ENCODE data around the gene MAGEA2.
"Not testable (repeated sequence)": the region's sequence is repeated elsewhere in the genome, so short reads cannot be mapped to it uniquely, and the experiment has no call there.

Gene MAGEA2

DNA sequence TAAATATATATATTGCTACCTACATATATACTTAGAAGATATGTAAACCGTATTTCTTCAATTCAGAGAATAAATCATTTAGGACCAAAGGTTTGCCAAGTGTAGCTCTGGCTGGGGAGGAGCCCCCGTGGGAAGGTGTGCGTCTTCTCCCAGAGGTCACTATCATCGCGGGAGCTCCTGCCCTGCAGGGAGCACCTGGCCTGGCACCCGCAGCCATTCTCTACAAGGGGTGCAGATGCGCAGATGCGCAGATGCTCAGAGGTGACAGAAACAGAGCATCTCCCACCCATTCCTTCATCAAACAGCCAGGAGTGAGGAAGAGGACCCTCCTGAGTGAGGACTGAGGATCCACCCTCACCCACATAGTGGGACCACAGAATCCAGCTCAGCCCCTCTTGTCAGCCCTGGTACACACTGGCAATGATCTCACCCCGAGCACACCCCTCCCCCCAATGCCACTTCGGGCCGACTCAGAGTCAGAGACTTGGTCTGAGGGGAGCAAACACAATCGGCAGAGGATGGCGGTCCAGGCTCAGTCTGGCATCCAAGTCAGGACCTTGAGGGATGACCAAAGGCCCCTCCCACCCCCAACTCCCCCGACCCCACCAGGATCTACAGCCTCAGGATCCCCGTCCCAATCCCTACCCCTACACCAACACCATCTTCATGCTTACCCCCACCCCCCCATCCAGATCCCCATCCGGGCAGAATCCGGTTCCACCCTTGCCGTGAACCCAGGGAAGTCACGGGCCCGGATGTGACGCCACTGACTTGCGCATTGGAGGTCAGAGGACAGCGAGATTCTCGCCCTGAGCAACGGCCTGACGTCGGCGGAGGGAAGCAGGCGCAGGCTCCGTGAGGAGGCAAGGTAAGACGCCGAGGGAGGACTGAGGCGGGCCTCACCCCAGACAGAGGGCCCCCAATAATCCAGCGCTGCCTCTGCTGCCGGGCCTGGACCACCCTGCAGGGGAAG is 39.5 kb downstream of the MAGEA2 start, which contains the start of gene MAGEA2B:
Gene MAGEA2B, plus strand, starts transcription at position 814 of the 973 bp plus-strand sequence. CDS start 2,479 bp downstream, outside the sequence.
- in situ Hi-C loops (cut with MboI; ENCODE audit: low pct_unique_long_range_greater_than_20kb, low sequenced_read_pairs); DNase-seq: not testable (repeated sequence)

- in situ Hi-C loops (cut with MboI; ENCODE audit: low pct_unique_long_range_greater_than_20kb, low sequenced_read_pairs) = not testable (repeated sequence)
These were observed 40.4 kb downstream of the MAGEA2 start for GRCh38 chrX:152713195-152713594.

DNA sequence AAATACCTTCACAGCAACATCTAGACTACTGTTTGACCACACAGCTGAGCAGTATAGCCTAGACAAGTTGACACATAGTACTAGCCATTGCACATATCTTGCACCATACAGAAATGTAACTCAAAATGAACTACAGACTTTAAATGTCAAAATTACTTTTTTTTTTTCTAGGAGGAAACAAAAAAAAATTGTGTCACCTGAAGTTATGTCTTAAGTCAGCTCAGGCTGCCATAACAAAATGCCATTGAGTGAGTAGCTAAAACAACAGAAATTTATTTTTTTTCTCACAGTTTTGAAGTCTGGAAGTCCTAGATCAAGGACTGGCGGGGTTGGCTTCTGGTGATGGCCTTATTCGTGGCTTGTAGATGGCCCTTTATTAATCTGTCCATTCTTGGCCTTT is 44.5 kb downstream of the MAGEA2 start, which contains the start of gene CSAG2:
Gene CSAG2, minus strand, starts transcription at position 101 of the 400 bp plus-strand sequence. CDS start 161 bp downstream, outside the sequence.
- DNase-seq; in situ Hi-C loops (cut with MboI; ENCODE audit: low pct_unique_long_range_greater_than_20kb, low sequenced_read_pairs): not testable (repeated sequence)

More at GRCh38 chrX:152713195-152713594, 40.4 kb downstream of the MAGEA2 start:
- not testable (repeated sequence) for DNase-seq

GRCh38 chrX:152706500-152706899 is 47.1 kb downstream of the MAGEA2 start:
- DNase-seq; in situ Hi-C loops (cut with MboI; ENCODE audit: low pct_unique_long_range_greater_than_20kb, low sequenced_read_pairs): not testable (repeated sequence)

DNA sequence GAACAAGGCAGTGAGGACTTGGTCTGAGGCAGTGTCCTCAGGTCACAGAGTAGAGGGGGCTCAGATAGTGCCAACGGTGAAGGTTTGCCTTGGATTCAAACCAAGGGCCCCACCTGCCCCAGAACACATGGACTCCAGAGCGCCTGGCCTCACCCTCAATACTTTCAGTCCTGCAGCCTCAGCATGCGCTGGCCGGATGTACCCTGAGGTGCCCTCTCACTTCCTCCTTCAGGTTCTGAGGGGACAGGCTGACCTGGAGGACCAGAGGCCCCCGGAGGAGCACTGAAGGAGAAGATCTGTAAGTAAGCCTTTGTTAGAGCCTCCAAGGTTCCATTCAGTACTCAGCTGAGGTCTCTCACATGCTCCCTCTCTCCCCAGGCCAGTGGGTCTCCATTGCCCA is 53.3 kb downstream of the MAGEA2 start:
- DNase-seq; in situ Hi-C loops (cut with MboI; ENCODE audit: low pct_unique_long_range_greater_than_20kb, low sequenced_read_pairs): not testable (repeated sequence)
